Peyer's patch (tissue), 4 donors: ENCODE measurements around the gene OBSL1.

Experiments used
- CTCF ChIP-seq, 6 experiments: fragments of 450-650 bp in 4 of 6; fragments of 200-600 bp in 2 of 6; sonication (generic) in 1 of 6; IDR thresholded peaks; one replicate each; pipeline ENCODE4 v1.5.1; 2017 to 2019; ENCODE audit warnings: antibody characterized with exemption in 6 of 6, mild to moderate bottlenecking in 3 of 6, moderate library complexity in 1 of 6
- POLR2A ChIP-seq, 2 donors: fragments of 450-650 bp; IDR thresholded peaks; one replicate each; pipeline ENCODE4 v1.5.1; 2017; ENCODE audit warnings: antibody characterized with exemption in 2 of 2, mild to moderate bottlenecking in 2 of 2, moderate library complexity in 2 of 2

DNA sequence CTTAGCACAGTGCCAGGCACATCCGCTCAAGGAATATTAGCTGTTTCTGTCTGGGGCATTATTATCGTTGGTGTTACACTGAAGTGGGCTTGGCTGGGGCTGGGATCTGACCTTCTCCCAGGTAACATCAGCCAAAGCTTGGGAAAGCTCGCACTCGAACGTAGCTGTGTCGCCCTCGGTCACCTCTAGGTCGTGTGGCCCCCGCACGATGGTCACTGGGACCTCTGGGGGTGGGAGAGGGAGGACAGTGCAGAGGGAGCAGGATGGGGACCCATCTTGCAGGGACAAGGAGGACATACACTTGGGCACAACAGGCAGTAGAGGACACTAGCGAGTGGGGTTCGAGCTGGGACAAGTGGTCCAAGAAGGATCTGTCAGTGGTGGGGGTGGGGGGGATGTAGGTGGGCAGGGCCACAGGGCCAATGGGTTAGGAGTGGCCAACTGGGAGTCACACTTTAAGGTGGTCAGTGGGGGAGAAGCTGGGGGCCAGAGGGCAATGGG, 17.8 kb downstream of the OBSL1 start:
- TF ChIP-seq CTCF (IDR thresholded peaks at IDR 0.05) (no peak), POLR2A (IDR thresholded peaks at IDR 0.05) (no peak)
